ENCODE measurements around the gene TCP11L2.

- TF ChIP-seq CTCF (IDR thresholded peaks at IDR 0.05; ENCODE audit: insufficient read depth, low read depth, low read length) (no peak), EZH2 (IDR thresholded peaks at IDR 0.05; ENCODE audit: insufficient read depth, low read length) (no peak)
Measured at GRCh38 chr12:106290666-106291065, 11.9 kb upstream of the TCP11L2 start.

Data from astrocyte (in vitro differentiated cells and primary cell).